SK-N-SH (cell line): Measurements from ENCODE around the gene EXOSC3.

Experiments used
- EP300 ChIP-seq, 2 experiments: IDR thresholded peaks; 2 replicates each; pipeline versions ENCODE4 v1.4.0 to v1.6.1; 2012; ENCODE audit warnings: borderline replicate concordance in 1 of 2, low read depth in 1 of 2, low read length in 1 of 2
- EZH2phosphoT487 ChIP-seq: fragments of 200-600 bp; sonication (generic); IDR thresholded peaks from 2 replicates; pipeline ENCODE4 v1.6.1; 2017; ENCODE audit warnings: low read depth, mixed run types, mild to moderate bottlenecking, antibody characterized with exemption, moderate library complexity, borderline replicate concordance
- GABPA ChIP-seq: IDR thresholded peaks from 2 replicates; pipeline ENCODE4 v1.4.0; 2012; ENCODE audit warnings: low read depth, mild to moderate bottlenecking
- GATA2 ChIP-seq: sonication (generic); formaldehyde crosslinking; IDR thresholded peaks from 2 replicates; pipeline ENCODE4 v1.5.0; 2020; ENCODE audit warnings: mild to moderate bottlenecking, missing genetic modification reagents
- POLR2AphosphoS5 ChIP-seq: IDR thresholded peaks from 2 replicates; pipeline ENCODE4 v1.6.1; 2012; ENCODE audit warnings: low read depth, low read length
- TAF1 ChIP-seq: IDR thresholded peaks from 2 replicates; pipeline ENCODE4 v1.6.1; 2012; ENCODE audit warnings: low read depth, mild to moderate bottlenecking, low read length, moderate library complexity, borderline replicate concordance
- TF ChIP-seq, protein P1 (sequence below): fragments of 200-600 bp; sonication (generic); IDR thresholded peaks from 2 replicates; pipeline ENCODE4 v1.6.1; 2017; ENCODE audit warnings: antibody characterized with exemption, mild to moderate bottlenecking, moderate library complexity
- TF ChIP-seq, protein P2 (sequence below): IDR thresholded peaks from 2 replicates; pipeline ENCODE4 v1.4.0; 2012; ENCODE audit warnings: low read depth, borderline replicate concordance
- TF ChIP-seq, protein P3 (sequence below): IDR thresholded peaks from 2 replicates; pipeline ENCODE4 v1.6.1; 2012; ENCODE audit warnings: mild to moderate bottlenecking, low read depth, low read length, moderate library complexity

DNA sequence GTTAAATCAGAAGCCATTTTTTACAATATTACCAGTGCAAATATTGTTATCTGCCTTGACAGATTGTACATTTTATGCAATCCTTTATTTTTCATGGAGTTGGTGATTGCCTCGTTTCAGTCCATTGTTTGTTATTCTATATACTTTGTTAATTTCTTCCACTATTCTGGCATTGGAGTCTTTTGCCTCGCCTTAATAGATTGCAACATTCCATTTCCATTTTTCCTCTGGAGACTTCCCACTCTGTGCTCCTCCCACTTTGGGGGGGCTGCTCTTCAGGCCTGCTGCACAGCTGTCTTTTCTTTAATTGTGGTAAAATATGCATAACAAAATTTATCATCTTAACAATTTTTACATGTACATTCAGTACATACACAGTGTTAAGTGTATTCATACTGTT, 11.4 kb upstream of the EXOSC3 start:
- TF ChIP-seq EP300 (IDR thresholded peaks at IDR 0.05; ENCODE audit: borderline replicate concordance in 1 of 2, low read depth in 1 of 2, low read length in 1 of 2) = no peak
- TF ChIP-seq, protein P1, sequence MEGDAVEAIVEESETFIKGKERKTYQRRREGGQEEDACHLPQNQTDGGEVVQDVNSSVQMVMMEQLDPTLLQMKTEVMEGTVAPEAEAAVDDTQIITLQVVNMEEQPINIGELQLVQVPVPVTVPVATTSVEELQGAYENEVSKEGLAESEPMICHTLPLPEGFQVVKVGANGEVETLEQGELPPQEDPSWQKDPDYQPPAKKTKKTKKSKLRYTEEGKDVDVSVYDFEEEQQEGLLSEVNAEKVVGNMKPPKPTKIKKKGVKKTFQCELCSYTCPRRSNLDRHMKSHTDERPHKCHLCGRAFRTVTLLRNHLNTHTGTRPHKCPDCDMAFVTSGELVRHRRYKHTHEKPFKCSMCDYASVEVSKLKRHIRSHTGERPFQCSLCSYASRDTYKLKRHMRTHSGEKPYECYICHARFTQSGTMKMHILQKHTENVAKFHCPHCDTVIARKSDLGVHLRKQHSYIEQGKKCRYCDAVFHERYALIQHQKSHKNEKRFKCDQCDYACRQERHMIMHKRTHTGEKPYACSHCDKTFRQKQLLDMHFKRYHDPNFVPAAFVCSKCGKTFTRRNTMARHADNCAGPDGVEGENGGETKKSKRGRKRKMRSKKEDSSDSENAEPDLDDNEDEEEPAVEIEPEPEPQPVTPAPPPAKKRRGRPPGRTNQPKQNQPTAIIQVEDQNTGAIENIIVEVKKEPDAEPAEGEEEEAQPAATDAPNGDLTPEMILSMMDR = no peak
- TF ChIP-seq EZH2phosphoT487 = no peak
- TF ChIP-seq TAF1 = no peak
- TF ChIP-seq, protein P2, sequence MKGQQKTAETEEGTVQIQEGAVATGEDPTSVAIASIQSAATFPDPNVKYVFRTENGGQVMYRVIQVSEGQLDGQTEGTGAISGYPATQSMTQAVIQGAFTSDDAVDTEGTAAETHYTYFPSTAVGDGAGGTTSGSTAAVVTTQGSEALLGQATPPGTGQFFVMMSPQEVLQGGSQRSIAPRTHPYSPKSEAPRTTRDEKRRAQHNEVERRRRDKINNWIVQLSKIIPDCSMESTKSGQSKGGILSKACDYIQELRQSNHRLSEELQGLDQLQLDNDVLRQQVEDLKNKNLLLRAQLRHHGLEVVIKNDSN = no peak
- TF ChIP-seq, protein P3, sequence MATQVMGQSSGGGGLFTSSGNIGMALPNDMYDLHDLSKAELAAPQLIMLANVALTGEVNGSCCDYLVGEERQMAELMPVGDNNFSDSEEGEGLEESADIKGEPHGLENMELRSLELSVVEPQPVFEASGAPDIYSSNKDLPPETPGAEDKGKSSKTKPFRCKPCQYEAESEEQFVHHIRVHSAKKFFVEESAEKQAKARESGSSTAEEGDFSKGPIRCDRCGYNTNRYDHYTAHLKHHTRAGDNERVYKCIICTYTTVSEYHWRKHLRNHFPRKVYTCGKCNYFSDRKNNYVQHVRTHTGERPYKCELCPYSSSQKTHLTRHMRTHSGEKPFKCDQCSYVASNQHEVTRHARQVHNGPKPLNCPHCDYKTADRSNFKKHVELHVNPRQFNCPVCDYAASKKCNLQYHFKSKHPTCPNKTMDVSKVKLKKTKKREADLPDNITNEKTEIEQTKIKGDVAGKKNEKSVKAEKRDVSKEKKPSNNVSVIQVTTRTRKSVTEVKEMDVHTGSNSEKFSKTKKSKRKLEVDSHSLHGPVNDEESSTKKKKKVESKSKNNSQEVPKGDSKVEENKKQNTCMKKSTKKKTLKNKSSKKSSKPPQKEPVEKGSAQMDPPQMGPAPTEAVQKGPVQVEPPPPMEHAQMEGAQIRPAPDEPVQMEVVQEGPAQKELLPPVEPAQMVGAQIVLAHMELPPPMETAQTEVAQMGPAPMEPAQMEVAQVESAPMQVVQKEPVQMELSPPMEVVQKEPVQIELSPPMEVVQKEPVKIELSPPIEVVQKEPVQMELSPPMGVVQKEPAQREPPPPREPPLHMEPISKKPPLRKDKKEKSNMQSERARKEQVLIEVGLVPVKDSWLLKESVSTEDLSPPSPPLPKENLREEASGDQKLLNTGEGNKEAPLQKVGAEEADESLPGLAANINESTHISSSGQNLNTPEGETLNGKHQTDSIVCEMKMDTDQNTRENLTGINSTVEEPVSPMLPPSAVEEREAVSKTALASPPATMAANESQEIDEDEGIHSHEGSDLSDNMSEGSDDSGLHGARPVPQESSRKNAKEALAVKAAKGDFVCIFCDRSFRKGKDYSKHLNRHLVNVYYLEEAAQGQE = no peak
- TF ChIP-seq GABPA = no peak
- no peak for TF ChIP-seq GATA2 (CRISPR knock-in tag)
- no peak for TF ChIP-seq POLR2AphosphoS5
